NT2/D1 (cell line): ENCODE measurements around the gene AP5Z1.

ENCODE experiments used
- DNase-seq: peaks from one replicate; pipeline ENCODE4 v3.0.0-alpha.2; 2011; ENCODE audit warnings: low read depth, low spot score
- H3K27me3 ChIP-seq: 2 replicates; pipeline ENCODE4 v1.6.0; 2011; ENCODE audit warnings: mild to moderate bottlenecking; ENCODE audit not compliant: insufficient read length, insufficient read depth
- H3K36me3 ChIP-seq: 2 replicates; pipeline ENCODE4 v1.6.1; 2011; ENCODE audit warnings: mild to moderate bottlenecking, low read length, mixed read lengths; ENCODE audit not compliant: insufficient read depth, insufficient read length
- H3K4me1 ChIP-seq: 2 replicates; pipeline ENCODE4 v1.5.1; 2011; ENCODE audit not compliant: insufficient read depth, insufficient read length
- H3K4me3 ChIP-seq: 2 replicates; pipeline ENCODE4 v1.5.1; 2011; ENCODE audit warnings: low read depth; ENCODE audit not compliant: insufficient read length
- H3K9ac ChIP-seq: 2 replicates; pipeline ENCODE4 v1.6.0; 2011; ENCODE audit warnings: low read depth; ENCODE audit not compliant: insufficient read length
- H3K9me3 ChIP-seq: 2 replicates; pipeline ENCODE4 v1.5.1; 2011; ENCODE audit warnings: mild to moderate bottlenecking, low read length; ENCODE audit not compliant: insufficient read depth
- SUZ12 ChIP-seq: IDR thresholded peaks from 2 replicates; pipeline ENCODE4 v1.6.1; 2011; ENCODE audit not compliant: insufficient read length, insufficient read depth; ENCODE audit errors: extremely low read depth
- YY1 ChIP-seq: IDR thresholded peaks from 2 replicates; pipeline ENCODE4 v1.6.1; 2011; ENCODE audit not compliant: insufficient read length, insufficient read depth
- ZNF274 ChIP-seq: IDR thresholded peaks from 2 replicates; pipeline ENCODE4 v1.6.1; 2011; ENCODE audit warnings: mild to moderate bottlenecking, low read depth, low read length

The AP5Z1 gene

DNA sequence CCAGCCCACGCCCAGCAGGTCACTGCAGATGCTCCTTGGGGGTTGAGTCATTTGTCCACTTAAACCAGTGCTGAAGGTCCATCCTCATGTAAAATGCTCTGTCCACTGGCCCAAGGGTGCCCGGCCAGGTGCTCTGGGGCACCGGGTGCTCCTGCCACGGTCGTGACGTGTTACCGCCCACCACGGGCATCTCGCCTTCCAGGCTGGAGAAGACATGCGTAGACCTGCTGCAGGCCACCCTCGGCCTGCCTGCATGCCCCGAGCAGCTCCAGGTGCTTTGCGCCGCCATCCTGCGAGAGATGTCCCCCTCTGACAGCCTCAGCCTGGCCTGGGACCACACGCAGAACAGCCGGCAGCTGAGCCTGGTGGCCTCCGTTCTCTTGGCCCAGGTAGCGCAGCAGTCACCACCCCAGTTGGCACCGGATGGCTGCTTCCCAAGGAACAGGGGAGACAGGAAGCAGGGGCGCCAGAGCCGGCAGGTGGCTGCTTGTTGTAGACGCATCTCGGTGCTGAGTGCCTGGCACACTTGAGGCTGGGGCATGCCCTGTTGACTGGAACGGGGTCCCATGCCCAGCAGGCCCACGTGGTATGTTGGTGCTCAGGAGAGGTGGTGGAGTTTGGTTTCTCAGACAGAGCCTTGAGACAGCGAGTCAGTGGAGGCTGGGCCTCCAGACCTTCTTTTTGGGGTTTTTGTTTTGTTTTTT is 6.1 kb downstream of the AP5Z1 start:
- peaks cover 79% of the 10 kb centered on the region for H3K36me3 ChIP-seq
- DNase-seq: no peak
- no peak overlapping the region for H3K9ac ChIP-seq
- H3K9me3 ChIP-seq: no peaks in the 10 kb centered on the region
- no peak overlapping the region for H3K4me3 ChIP-seq
- H3K4me1 ChIP-seq: no peaks in the 10 kb centered on the region
- no peak for TF ChIP-seq ZNF274
- no peak for TF ChIP-seq YY1
- no peak for TF ChIP-seq SUZ12
- H3K27me3 ChIP-seq: no peaks in the 10 kb centered on the region

DNA sequence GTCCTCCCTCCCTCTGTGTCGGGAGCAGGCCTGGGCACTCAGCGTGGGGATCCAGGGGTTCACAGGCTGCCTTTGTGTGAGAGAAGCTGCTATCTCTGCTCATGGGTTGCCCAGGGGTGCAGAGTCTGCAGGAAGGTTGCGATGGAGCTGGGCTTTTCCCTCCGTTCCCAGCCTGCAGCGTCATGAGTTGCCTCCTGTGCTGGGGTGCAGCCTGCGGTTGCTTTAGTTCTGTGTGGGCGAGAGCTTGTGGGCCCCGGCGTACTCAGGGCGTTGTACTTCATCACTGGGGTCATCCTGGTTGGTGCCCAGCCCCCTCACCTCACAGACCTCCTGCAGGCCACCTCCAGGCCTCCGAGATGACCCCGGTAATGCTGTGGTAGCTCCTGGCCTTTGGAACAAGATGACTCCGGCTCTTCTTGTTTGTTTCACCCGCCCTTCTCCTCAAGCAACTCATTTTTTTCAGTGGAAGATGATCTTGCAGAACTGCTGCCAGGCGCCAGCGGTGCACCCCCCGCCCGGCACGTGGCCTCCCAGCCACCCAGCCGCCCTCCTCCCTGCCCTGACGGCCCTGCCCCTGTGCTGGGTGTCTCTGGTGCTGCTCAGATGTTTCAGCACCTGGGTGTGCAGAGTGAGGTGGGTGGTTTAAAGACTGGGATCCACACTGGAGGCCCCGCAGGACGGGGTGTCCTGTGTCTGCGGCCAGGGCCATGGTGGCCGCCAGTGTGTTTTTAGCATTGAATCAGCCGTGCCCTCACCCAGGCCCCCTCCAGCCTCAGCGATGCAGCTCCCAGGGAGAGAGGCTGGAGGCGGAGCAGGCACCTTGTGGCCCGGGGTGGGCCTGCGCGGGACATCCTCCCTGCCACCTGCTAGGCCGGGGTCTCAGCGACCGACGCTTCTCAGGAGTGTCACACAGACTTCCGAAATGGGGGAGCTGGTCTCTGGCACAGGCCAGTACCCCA is 7.2 kb downstream of the AP5Z1 start:
- no peak overlapping the region for H3K9ac ChIP-seq
- H3K36me3 ChIP-seq: peaks cover 81% of the 10 kb centered on the region
- H3K27me3 ChIP-seq: no peaks in the 10 kb centered on the region
- no peaks in the 10 kb centered on the region for H3K4me1 ChIP-seq
- TF ChIP-seq SUZ12: no peak
- TF ChIP-seq YY1: no peak
- no peak for TF ChIP-seq ZNF274
- no peak overlapping the region for H3K4me3 ChIP-seq
- DNase-seq: no peak
- no peaks in the 10 kb centered on the region for H3K9me3 ChIP-seq

DNA sequence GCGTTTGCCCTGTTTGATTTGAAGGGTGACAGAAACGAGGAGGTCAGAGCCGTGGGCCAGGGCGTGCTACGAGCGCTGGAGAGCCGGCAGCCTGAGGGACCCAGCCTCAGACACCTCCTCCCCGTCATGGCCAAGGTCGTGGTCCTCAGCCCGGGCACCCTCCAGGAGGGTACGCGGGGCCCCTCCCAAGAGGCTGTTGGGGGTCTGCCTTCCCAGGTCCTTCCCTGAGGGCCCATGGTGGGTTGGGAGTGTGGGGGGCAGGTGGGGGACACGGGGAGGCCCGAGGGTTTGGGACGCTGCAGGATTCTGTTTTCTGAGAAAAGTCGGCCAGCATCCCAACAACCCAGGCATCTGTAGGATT is 7.8 kb downstream of the AP5Z1 start:
- Histone ChIP-seq H3K9me3 (no peaks in the 10 kb centered on the region), H3K4me1 (no peaks in the 10 kb centered on the region), H3K4me3 (no peak overlapping the region), H3K9ac (no peak overlapping the region), H3K27me3 (no peaks in the 10 kb centered on the region), H3K36me3 (peaks cover 81% of the 10 kb centered on the region)
- DNase-seq: no peak
- no peak for TF ChIP-seq YY1
- no peak for TF ChIP-seq ZNF274
- no peak for TF ChIP-seq SUZ12

DNA sequence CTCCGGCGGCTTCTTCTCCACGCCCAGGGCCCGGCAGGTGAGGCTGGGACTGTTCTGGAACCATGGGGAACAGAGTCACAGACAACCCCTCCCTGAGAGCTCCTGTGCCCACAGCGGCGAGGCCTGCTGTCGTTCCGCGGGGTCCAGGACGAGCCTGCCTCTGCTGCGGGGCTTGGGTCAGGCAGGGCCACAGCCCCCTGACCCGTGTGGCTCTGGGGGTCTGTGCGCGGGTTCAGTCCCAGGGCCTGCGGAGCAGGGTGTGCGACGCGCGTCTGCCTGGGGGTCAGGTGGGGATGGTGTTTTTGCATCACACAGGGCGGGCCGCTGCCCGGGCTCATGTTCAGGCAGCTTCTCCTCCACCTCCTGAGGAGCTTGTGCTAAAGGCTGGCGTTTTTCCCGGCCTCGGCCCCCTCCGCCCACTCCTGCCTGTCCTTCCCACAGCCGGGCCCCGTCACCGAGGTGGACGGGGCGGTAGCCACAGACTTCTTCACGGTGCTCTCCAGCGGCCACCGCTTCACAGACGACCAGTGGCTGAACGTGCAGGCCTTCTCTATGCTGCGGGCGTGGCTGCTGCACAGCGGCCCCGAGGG is 8.4 kb downstream of the AP5Z1 start:
- peaks cover 85% of the 10 kb centered on the region for H3K36me3 ChIP-seq
- H3K9ac ChIP-seq: no peak overlapping the region
- no peak for TF ChIP-seq ZNF274
- no peak for TF ChIP-seq SUZ12
- no peak overlapping the region for H3K4me3 ChIP-seq
- H3K4me1 ChIP-seq: peaks cover 3% of the 10 kb centered on the region
- H3K27me3 ChIP-seq: no peaks in the 10 kb centered on the region
- no peak for DNase-seq
- H3K9me3 ChIP-seq: no peaks in the 10 kb centered on the region

DNA sequence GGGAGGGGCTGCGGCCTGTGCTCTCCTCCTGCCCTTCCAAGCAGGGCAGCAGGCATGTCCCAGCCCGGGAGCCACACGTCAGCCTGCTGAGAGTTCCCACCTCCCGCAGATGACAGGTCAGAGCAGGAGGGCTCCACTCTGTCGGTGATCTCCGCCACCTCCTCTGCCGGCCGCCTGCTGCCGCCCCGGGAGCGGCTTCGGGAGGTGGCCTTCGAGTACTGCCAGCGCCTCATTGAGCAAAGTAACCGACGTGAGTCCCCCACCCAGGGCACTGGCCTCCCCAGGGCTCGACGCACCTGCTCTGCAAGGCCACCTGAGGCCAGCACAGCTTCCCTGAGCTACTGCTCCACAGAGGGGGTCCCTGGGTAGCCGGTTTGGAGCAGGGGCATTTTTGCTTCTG is 9.4 kb downstream of the AP5Z1 start:
- no peak overlapping the region for H3K4me3 ChIP-seq
- DNase-seq: no peak
- TF ChIP-seq ZNF274: no peak
- TF ChIP-seq YY1: no peak
- no peak for TF ChIP-seq SUZ12
- no peaks in the 10 kb centered on the region for H3K27me3 ChIP-seq
- peaks cover 93% of the 10 kb centered on the region for H3K36me3 ChIP-seq
- peaks cover 8% of the 10 kb centered on the region for H3K4me1 ChIP-seq
- H3K9me3 ChIP-seq: no peaks in the 10 kb centered on the region
- H3K9ac ChIP-seq: no peak overlapping the region

DNA sequence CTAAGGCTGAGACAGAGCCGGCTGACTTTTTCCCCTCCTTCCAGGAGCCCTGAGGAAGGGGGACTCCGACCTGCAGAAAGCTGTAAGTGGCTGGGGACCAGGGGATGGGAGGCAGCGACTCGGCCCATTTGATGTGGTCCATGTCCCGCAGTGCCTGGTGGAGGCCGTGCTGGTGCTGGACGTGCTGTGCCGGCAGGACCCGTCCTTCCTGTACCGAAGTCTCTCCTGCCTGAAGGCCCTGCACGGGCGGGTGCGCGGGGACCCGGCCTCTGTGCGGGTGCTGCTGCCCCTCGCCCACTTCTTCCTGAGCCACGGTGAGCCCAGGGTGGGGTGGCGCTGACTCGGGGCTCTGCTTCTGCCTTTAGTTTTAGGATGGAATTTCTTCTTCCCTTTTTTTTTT is 9.9 kb downstream of the AP5Z1 start:
- DNase-seq: no peak
- no peak overlapping the region for H3K4me3 ChIP-seq
- H3K9me3 ChIP-seq: no peaks in the 10 kb centered on the region
- peaks cover 9% of the 10 kb centered on the region for H3K4me1 ChIP-seq
- H3K36me3 ChIP-seq: peaks cover 94% of the 10 kb centered on the region
- TF ChIP-seq YY1 (no peak), ZNF274 (no peak), SUZ12 (no peak)
- H3K27me3 ChIP-seq: no peaks in the 10 kb centered on the region
- no peak overlapping the region for H3K9ac ChIP-seq

DNA sequence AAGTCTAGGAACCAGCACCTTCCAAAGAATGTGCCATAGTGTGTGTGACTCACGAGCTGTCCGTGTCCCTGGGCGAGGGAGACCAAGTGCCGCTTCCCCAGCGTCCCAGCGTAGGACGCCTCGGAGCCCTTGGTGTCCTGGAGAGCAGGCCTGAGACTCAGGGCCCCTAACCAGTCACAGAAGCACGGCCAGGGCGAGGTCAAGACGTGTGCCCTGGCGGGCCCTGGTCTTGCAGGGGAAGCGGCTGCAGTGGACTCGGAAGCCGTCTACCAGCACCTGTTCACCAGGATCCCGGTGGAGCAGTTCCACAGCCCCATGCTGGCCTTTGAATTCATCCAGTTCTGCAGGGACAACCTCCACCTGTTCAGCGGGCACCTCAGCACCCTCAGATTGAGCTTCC is 10.6 kb downstream of the AP5Z1 start:
- Histone ChIP-seq H3K4me1 (peaks cover 11% of the 10 kb centered on the region), H3K9me3 (no peaks in the 10 kb centered on the region), H3K9ac (no peak overlapping the region), H3K4me3 (no peak overlapping the region), H3K27me3 (no peaks in the 10 kb centered on the region), H3K36me3 (peaks cover 96% of the 10 kb centered on the region)
- no peak for DNase-seq
- TF ChIP-seq ZNF274 (no peak), YY1 (no peak), SUZ12 (no peak)
